Testis (tissue), 2 donors: ENCODE measurements around the gene STAP1.

Source experiments
- POLR2A ChIP-seq: fragments of 450-650 bp; IDR thresholded peaks from one replicate; pipeline ENCODE4 v1.6.1; 2017; ENCODE audit warnings: antibody characterized with exemption, mild to moderate bottlenecking, moderate library complexity
- TF ChIP-seq, protein P1 (sequence below), 3 experiments: fragments of 450-650 bp in 2 of 3; fragments of 200-600 bp in 1 of 3; sonication (generic) in 1 of 3; IDR thresholded peaks; one replicate each; pipeline ENCODE4 v1.5.1; 2016 to 2019; ENCODE audit warnings: antibody characterized with exemption in 3 of 3, mild to moderate bottlenecking in 2 of 3, moderate library complexity in 1 of 3

DNA sequence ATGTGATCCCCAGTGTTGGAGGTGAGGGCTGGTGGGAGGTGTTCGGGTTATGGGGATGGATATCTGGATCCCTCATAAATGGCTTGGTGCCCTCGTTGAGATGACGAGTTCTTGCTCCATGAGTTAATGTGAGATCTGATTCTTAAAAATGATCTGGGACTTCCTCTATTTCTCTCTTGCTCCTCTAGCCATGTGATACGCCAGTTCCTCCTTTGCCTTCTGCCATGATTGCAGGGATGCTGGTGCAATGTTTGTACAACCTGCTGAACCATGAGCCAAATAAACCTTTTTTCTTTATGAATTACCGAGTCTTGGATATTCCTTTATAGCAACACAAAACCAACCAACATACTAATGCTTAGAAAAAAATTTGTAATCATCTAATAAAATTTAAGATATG lies 56.6 kb downstream of the STAP1 start:
- no peak for TF ChIP-seq POLR2A
- TF ChIP-seq, protein P1, sequence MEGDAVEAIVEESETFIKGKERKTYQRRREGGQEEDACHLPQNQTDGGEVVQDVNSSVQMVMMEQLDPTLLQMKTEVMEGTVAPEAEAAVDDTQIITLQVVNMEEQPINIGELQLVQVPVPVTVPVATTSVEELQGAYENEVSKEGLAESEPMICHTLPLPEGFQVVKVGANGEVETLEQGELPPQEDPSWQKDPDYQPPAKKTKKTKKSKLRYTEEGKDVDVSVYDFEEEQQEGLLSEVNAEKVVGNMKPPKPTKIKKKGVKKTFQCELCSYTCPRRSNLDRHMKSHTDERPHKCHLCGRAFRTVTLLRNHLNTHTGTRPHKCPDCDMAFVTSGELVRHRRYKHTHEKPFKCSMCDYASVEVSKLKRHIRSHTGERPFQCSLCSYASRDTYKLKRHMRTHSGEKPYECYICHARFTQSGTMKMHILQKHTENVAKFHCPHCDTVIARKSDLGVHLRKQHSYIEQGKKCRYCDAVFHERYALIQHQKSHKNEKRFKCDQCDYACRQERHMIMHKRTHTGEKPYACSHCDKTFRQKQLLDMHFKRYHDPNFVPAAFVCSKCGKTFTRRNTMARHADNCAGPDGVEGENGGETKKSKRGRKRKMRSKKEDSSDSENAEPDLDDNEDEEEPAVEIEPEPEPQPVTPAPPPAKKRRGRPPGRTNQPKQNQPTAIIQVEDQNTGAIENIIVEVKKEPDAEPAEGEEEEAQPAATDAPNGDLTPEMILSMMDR (IDR thresholded peaks at IDR 0.05), result no peak
